ENCODE measurements around the gene S100A10.

The S100A10 gene

GRCh38 chr1:152029144-152029928, 35.7 kb upstream of the S100A10 start:
- no peak overlapping the region for H3K27ac ChIP-seq (ENCODE audit: low read depth, low read length)

GRCh38 chr1:152026895-152027294, 33.2 kb upstream of the S100A10 start:
- Histone ChIP-seq H3K9me3 (ENCODE audit: control insufficient read depth, insufficient read depth, low read depth, low read length) (no peaks in the 10 kb centered on the region), H3K27me3 (ENCODE audit: control insufficient read depth, insufficient read depth, low read length) (no peaks in the 10 kb centered on the region; the same call in 1 of the 2 replicates), H3K9ac (ENCODE audit: low read length) (no peak overlapping the region), H3K4me1 (ENCODE audit: control insufficient read depth, insufficient read depth, low read length) (no peaks in the 10 kb centered on the region), H3K36me3 (ENCODE audit: control insufficient read depth, insufficient read depth, low read length) (peaks cover 7% of the 10 kb centered on the region), H3K27ac (ENCODE audit: low read depth, low read length) (no peak overlapping the region), H3K4me3 (ENCODE audit: low read depth, low read length) (no peak overlapping the region)

More at GRCh38 chr1:152029144-152029928, 35.7 kb upstream of the S100A10 start:
- H3K36me3 ChIP-seq (ENCODE audit: control insufficient read depth, insufficient read depth, low read length) = peaks cover 30% of the 10 kb centered on the region
- H3K4me3 ChIP-seq (ENCODE audit: low read depth, low read length) = no peak overlapping the region
- no peak overlapping the region for H3K9ac ChIP-seq (ENCODE audit: low read length)
- no peaks in the 10 kb centered on the region for H3K9me3 ChIP-seq (ENCODE audit: control insufficient read depth, insufficient read depth, low read depth, low read length)
- no peaks in the 10 kb centered on the region for H3K27me3 ChIP-seq (ENCODE audit: control insufficient read depth, insufficient read depth, low read length)
- H3K4me1 ChIP-seq (ENCODE audit: control insufficient read depth, insufficient read depth, low read length) = peaks cover 5% of the 10 kb centered on the region; the same call in 1 of the 2 replicates

GRCh38 chr1:152024223-152024622, 30.6 kb upstream of the S100A10 start:
- no peaks in the 10 kb centered on the region for H3K9me3 ChIP-seq (ENCODE audit: control insufficient read depth, insufficient read depth, low read depth, low read length)
- no peak overlapping the region for H3K9ac ChIP-seq (ENCODE audit: low read length)
- no peak overlapping the region for H3K4me3 ChIP-seq (ENCODE audit: low read depth, low read length)
- H3K4me1 ChIP-seq (ENCODE audit: control insufficient read depth, insufficient read depth, low read length) = peaks cover 5% of the 10 kb centered on the region; the same call in 1 of the 2 replicates
- no peaks in the 10 kb centered on the region for H3K36me3 ChIP-seq (ENCODE audit: control insufficient read depth, insufficient read depth, low read length)
- no peaks in the 10 kb centered on the region; the same call in 1 of the 2 replicates for H3K27me3 ChIP-seq (ENCODE audit: control insufficient read depth, insufficient read depth, low read length)
- no peak overlapping the region for H3K27ac ChIP-seq (ENCODE audit: low read depth, low read length)

GRCh38 chr1:152023221-152023620, 29.6 kb upstream of the S100A10 start:
- H3K4me3 ChIP-seq (ENCODE audit: low read depth, low read length) = no peak overlapping the region
- no peaks in the 10 kb centered on the region for H3K9me3 ChIP-seq (ENCODE audit: control insufficient read depth, insufficient read depth, low read depth, low read length)
- H3K36me3 ChIP-seq (ENCODE audit: control insufficient read depth, insufficient read depth, low read length) = no peaks in the 10 kb centered on the region
- H3K4me1 ChIP-seq (ENCODE audit: control insufficient read depth, insufficient read depth, low read length) = peaks cover 5% of the 10 kb centered on the region; the same call in 1 of the 2 replicates
- H3K27ac ChIP-seq (ENCODE audit: low read depth, low read length) = no peak overlapping the region
- no peaks in the 10 kb centered on the region; the same call in 1 of the 2 replicates for H3K27me3 ChIP-seq (ENCODE audit: control insufficient read depth, insufficient read depth, low read length)
- H3K9ac ChIP-seq (ENCODE audit: low read length) = no peak overlapping the region

- H3K27me3 ChIP-seq (ENCODE audit: control insufficient read depth, insufficient read depth, low read length) = no peaks in the 10 kb centered on the region; the same call in 1 of the 2 replicates
- no peak overlapping the region for H3K9ac ChIP-seq (ENCODE audit: low read length)
- peaks cover 5% of the 10 kb centered on the region; the same call in 1 of the 2 replicates for H3K4me1 ChIP-seq (ENCODE audit: control insufficient read depth, insufficient read depth, low read length)
- no peak overlapping the region for H3K27ac ChIP-seq (ENCODE audit: low read depth, low read length)
- H3K4me3 ChIP-seq (ENCODE audit: low read depth, low read length) = no peak overlapping the region
- H3K36me3 ChIP-seq (ENCODE audit: control insufficient read depth, insufficient read depth, low read length) = no peaks in the 10 kb centered on the region
- no peaks in the 10 kb centered on the region for H3K9me3 ChIP-seq (ENCODE audit: control insufficient read depth, insufficient read depth, low read depth, low read length)
Observed at GRCh38 chr1:152022474-152022873, 28.8 kb upstream of the S100A10 start.

- no peaks in the 10 kb centered on the region; the same call in 1 of the 2 replicates for H3K27me3 ChIP-seq (ENCODE audit: control insufficient read depth, insufficient read depth, low read length)
- H3K9me3 ChIP-seq (ENCODE audit: control insufficient read depth, insufficient read depth, low read depth, low read length) = no peaks in the 10 kb centered on the region
- H3K4me1 ChIP-seq (ENCODE audit: control insufficient read depth, insufficient read depth, low read length) = peaks cover 5% of the 10 kb centered on the region; the same call in 1 of the 2 replicates
- no peak overlapping the region for H3K9ac ChIP-seq (ENCODE audit: low read length)
- H3K36me3 ChIP-seq (ENCODE audit: control insufficient read depth, insufficient read depth, low read length) = no peaks in the 10 kb centered on the region
- no peak overlapping the region for H3K4me3 ChIP-seq (ENCODE audit: low read depth, low read length)
- H3K27ac ChIP-seq (ENCODE audit: low read depth, low read length) = no peak overlapping the region
Observed at GRCh38 chr1:152021569-152021968, 27.9 kb upstream of the S100A10 start.

- Histone ChIP-seq H3K36me3 (ENCODE audit: control insufficient read depth, insufficient read depth, low read length) (no peaks in the 10 kb centered on the region), H3K27ac (ENCODE audit: low read depth, low read length) (no peak overlapping the region), H3K9ac (ENCODE audit: low read length) (no peak overlapping the region), H3K27me3 (ENCODE audit: control insufficient read depth, insufficient read depth, low read length) (no peaks in the 10 kb centered on the region; the same call in 1 of the 2 replicates), H3K4me1 (ENCODE audit: control insufficient read depth, insufficient read depth, low read length) (peaks cover 5% of the 10 kb centered on the region; the same call in 1 of the 2 replicates), H3K9me3 (ENCODE audit: control insufficient read depth, insufficient read depth, low read depth, low read length) (no peaks in the 10 kb centered on the region), H3K4me3 (ENCODE audit: low read depth, low read length) (no peak overlapping the region)
Observed at GRCh38 chr1:152020849-152021248, 27.2 kb upstream of the S100A10 start.

- Histone ChIP-seq H3K9ac (ENCODE audit: low read length) (no peak overlapping the region), H3K4me3 (ENCODE audit: low read depth, low read length) (no peak overlapping the region), H3K9me3 (ENCODE audit: control insufficient read depth, insufficient read depth, low read depth, low read length) (no peaks in the 10 kb centered on the region), H3K4me1 (ENCODE audit: control insufficient read depth, insufficient read depth, low read length) (peaks cover 7% of the 10 kb centered on the region; the same call in 1 of the 2 replicates), H3K27ac (ENCODE audit: low read depth, low read length) (no peak overlapping the region), H3K27me3 (ENCODE audit: control insufficient read depth, insufficient read depth, low read length) (no peaks in the 10 kb centered on the region; the same call in 1 of the 2 replicates), H3K36me3 (ENCODE audit: control insufficient read depth, insufficient read depth, low read length) (no peaks in the 10 kb centered on the region)
Observed at GRCh38 chr1:152018537-152018936, 24.9 kb upstream of the S100A10 start.

GRCh38 chr1:152015766-152016165, 22.1 kb upstream of the S100A10 start:
- 0 out of 2 replicates have a peak, but pooled peaks cover 3% of the 10 kb centered on the region for H3K4me1 ChIP-seq (ENCODE audit: control insufficient read depth, insufficient read depth, low read length)

GRCh38 chr1:152014943-152015342, 21.3 kb upstream of the S100A10 start:
- H3K4me3 ChIP-seq (ENCODE audit: low read depth, low read length) = no peak overlapping the region
- H3K27me3 ChIP-seq (ENCODE audit: control insufficient read depth, insufficient read depth, low read length) = no peaks in the 10 kb centered on the region
- no peak overlapping the region for H3K9ac ChIP-seq (ENCODE audit: low read length)
- H3K4me1 ChIP-seq (ENCODE audit: control insufficient read depth, insufficient read depth, low read length) = 0 out of 2 replicates have a peak, but pooled peaks cover 3% of the 10 kb centered on the region
- no peak overlapping the region for H3K27ac ChIP-seq (ENCODE audit: low read depth, low read length)
- no peaks in the 10 kb centered on the region for H3K36me3 ChIP-seq (ENCODE audit: control insufficient read depth, insufficient read depth, low read length)
- H3K9me3 ChIP-seq (ENCODE audit: control insufficient read depth, insufficient read depth, low read depth, low read length) = no peaks in the 10 kb centered on the region

More at GRCh38 chr1:152015766-152016165, 22.1 kb upstream of the S100A10 start:
- Histone ChIP-seq H3K27ac (ENCODE audit: low read depth, low read length) (no peak overlapping the region), H3K9ac (ENCODE audit: low read length) (no peak overlapping the region), H3K9me3 (ENCODE audit: control insufficient read depth, insufficient read depth, low read depth, low read length) (no peaks in the 10 kb centered on the region), H3K27me3 (ENCODE audit: control insufficient read depth, insufficient read depth, low read length) (no peaks in the 10 kb centered on the region), H3K36me3 (ENCODE audit: control insufficient read depth, insufficient read depth, low read length) (no peaks in the 10 kb centered on the region), H3K4me3 (ENCODE audit: low read depth, low read length) (no peak overlapping the region)

GRCh38 chr1:152013664-152014237, 20.1 kb upstream of the S100A10 start:
- Histone ChIP-seq H3K9ac (ENCODE audit: low read length) (no peak overlapping the region), H3K4me3 (ENCODE audit: low read depth, low read length) (no peak overlapping the region), H3K4me1 (ENCODE audit: control insufficient read depth, insufficient read depth, low read length) (0 out of 2 replicates have a peak, but pooled peaks cover 3% of the 10 kb centered on the region), H3K27ac (ENCODE audit: low read depth, low read length) (no peak overlapping the region), H3K27me3 (ENCODE audit: control insufficient read depth, insufficient read depth, low read length) (no peaks in the 10 kb centered on the region), H3K9me3 (ENCODE audit: control insufficient read depth, insufficient read depth, low read depth, low read length) (no peaks in the 10 kb centered on the region), H3K36me3 (ENCODE audit: control insufficient read depth, insufficient read depth, low read length) (no peaks in the 10 kb centered on the region)

Measured in HUES6 (cell line).